Hematopoietic multipotent progenitor cell (in vitro differentiated cells): ENCODE results near the gene XAB2. TPM values are rescaled to one million over a fixed set of nuclear protein-coding genes. Genes with fewer than 3 reads are reported as not detected.

Experiments
- DNase-seq, 3 donors: peaks; one replicate each; pipeline ENCODE4 v3.0.0-alpha.2; 2011 to 2015; ENCODE audit warnings: low read depth in 2 of 3, low spot score in 2 of 3
- total RNA-seq: library from RNA; depleted of rRNA; stranded (reverse); fragments of >200 nt; gene quantifications from one replicate; pipeline ENCODE4 v1.2.3, GENCODE V29; 2012

Gene XAB2
- total RNA-seq = 123 TPM

- peak; percentile 91 to 99 (median 99) for DNase-seq
Observed at GRCh38 chr19:7629347-7630054, at the start of gene XAB2, which contains the start of gene PET100. TSS of gene XAB2 (minus strand) at chr19:7629545. CDS start at chr19:7629527, 18 bp downstream. TSS of gene PET100 (plus strand) at chr19:7629793. CDS start at chr19:7629834, 41 bp downstream.

- DNase-seq = no peak
Observed at GRCh38 chr19:7677669-7678311, 48.4 kb upstream of the XAB2 start.

DNA sequence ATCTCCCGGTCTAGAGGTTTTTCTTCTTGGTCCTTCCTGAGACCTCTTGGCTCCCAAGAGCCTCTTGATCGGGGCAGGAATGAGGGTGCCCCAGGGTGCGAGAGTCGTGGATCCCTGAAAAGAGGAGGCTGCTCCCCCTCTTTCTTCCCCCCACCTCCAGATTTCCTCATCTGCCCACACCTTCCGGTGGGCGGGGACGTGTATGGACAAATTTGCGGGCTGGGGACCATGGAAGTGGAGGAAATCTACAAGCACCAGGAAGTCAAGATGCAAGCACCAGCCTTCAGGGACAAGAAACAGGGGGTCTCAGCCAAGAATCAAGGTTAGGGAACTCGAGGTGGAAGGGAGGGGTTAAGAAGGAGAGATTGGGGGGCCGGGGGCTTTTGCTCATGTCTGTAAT is 47.5 kb upstream of the XAB2 start, which contains the start of gene MCEMP1:
TSS of gene MCEMP1 (plus strand) at position 237 of the 400 bp plus-strand sequence. CDS start at position 268, 31 bp downstream.
- DNase-seq = no peak

- DNase-seq = peak in 1 of 3 donors; percentile 27
Observed at GRCh38 chr19:7676376-7676775, 47.0 kb upstream of the XAB2 start.

- DNase-seq = peak in 2 of 3 donors; percentile 50 to 55
Observed at GRCh38 chr19:7674010-7675005, 45.0 kb upstream of the XAB2 start.

DNA sequence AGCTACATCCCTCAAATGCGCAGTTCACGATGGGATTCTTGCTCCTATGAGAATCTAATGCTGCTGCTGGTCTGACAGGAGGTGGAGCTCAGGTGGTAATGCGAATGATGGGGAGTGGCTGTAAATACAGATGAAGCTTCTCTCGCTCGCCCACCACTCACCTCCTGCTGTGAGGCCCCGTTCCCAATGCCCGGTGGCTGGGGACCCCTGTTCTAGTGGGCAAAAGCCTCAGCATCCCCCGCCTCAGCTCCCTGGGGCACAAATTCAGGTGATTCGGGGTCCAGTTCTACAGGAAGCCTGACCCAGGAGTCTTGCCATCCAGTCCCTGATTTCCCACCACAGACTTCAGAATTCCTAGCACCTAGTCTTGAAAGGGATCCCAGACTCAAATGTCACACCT is 43.2 kb upstream of the XAB2 start:
- DNase-seq = no peak

GRCh38 chr19:7670790-7671189 is 41.4 kb upstream of the XAB2 start:
- DNase-seq = no peak

- peak in 2 of 3 donors; percentile 50 to 64 for DNase-seq
Observed at GRCh38 chr19:7670150-7670783, 40.9 kb upstream of the XAB2 start.

DNA sequence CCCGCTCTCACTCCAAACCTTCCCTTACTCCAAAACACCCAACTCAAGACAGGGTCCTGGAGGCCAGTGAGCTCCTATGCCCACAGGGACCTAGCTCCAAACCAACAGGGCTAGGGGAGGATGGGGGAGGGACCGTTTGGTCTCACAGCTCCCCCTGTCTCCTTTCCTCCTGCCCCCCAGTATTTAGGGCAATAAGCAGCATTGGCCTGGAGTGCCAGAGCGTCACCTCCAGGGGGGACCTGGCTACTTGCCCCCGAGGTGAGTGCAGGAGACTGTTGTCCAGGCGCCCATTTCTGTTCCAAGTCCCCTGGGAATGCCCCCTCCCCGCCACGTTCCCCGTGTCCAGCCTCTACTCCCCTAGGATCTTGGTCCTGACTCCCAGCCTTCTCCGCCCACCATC is 40.3 kb upstream of the XAB2 start:
- DNase-seq = no peak

- no peak for DNase-seq
Observed at GRCh38 chr19:7668842-7669241, 39.5 kb upstream of the XAB2 start, which contains the start of gene RETN. TSS of gene RETN (plus strand) at chr19:7669049. CDS start at chr19:7669327, 278 bp downstream.

- DNase-seq = no peak
Observed at GRCh38 chr19:7665076-7665475, 35.7 kb upstream of the XAB2 start.

DNA sequence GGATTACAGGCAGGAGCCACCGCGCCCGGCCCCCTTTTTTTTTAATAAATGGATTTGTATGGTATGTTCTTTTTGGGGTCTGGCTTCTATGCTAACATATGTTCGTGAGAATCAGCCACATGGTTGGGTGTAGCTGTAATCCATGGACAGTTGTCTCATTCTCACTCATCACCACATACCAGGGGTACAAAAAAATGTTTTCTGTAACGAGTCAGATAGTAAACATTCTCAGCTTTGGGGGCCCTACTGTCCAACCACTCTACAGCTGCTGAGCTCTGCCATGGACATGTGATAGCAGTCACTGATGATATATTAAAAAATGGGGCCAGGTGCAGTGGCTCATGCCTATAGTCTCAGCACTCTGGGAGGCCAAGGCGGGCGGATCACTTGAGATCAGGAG is 34.4 kb upstream of the XAB2 start:
- no peak for DNase-seq

DNA sequence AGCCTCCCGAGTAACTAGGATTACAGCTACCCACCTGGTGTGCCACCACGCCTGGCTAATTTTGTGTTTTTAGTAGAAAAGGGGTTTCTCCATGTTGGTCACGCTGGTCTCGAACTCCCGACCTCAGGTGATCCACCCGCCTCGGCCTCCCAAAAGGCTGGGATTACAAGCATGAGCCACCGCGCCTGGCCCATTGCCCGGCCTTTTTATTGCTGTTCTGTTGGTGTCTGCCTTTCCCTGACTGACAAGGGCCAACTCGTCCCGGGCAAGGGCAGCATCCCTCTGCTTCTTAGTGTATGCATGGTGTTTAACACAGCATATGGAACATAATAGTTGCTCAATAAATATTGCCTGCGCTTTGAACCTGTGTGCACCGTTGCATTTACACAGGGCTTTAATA is 33.3 kb upstream of the XAB2 start:
- DNase-seq = no peak

- DNase-seq = no peak
Observed at GRCh38 chr19:7661744-7662538, 32.6 kb upstream of the XAB2 start.

DNA sequence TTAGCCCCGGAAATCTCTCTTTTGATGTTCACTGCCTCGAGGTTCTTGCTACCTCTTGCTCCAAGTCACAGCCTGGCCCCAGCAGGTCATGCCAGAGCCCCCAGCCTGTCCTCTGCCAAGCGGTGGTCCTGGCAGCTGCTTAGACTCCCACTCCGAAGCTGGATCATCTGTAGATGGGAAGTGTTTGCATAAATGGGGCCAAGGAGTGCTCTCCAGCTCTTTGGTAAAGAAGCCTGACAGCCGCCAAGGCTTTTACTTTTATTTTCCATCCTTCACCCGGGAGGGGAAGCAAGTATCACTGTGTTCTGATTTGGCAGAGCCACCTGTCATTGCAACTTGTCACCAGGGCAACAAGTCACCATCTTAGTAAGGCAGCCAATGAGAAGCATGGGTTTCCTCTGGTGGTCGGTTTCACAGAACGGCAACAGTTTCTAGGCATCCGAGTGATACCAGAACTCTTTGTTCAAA is 28.9 kb upstream of the XAB2 start:
- DNase-seq = peak in 2 of 3 donors; percentile 57 to 82

DNA sequence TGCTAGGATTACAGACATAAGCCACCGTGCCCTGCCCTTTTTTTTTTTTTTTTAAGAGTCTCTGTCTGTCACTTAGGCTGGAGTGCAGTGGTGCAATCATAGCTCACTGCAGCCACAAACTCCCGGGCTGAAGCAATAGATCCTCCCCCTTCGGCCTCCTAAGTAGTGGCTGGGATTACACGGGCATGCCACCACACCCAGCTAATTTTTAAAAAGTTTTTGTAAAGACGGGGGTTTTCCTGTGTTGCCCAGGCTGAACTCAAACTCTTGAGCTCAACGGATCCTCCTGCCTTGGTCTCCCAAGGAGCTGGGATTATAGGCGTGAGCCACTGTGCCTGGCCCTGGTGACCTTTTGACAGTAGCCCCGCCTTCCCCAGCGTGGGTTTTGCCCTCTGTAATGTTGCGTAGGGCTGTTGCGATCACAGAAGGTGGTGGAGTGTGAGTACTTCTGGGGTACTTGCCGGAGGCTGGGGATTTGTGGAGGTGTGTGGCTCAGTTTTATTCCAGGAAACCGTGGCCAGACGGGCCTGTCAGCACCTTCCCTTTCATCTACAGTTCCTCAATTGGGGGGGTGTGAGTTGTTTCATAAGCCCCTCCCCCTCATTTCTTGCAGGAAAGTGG is 27.9 kb upstream of the XAB2 start:
- DNase-seq = peak in 2 of 3 donors; percentile 54 to 64

- DNase-seq = no peak
Observed at GRCh38 chr19:7655581-7655980, 26.2 kb upstream of the XAB2 start.

DNA sequence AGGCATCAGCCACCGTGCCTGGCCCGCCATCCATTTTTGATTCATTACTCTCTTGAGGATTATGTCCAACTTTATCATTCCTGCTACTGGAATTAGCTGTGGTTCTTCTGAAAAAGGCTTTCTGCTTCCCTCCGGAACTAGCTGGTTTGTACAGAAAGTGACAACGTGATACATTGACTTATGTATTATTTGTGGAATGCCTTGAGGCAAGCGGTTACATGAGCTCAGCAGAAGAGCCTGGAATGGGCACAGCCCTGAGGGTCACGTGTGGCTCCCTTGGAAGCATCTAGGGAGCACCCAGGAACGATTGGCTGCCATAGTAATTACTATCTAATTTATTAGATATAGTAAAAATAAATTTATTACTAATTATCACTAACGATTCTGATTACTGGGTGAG is 25.1 kb upstream of the XAB2 start:
- no peak for DNase-seq
